ENCODE data around the gene NRL.
"Not testable (repeated sequence)": the region's sequence is repeated elsewhere in the genome, so short reads cannot be mapped to it uniquely, and the experiment has no call there.

NRL gene

DNA sequence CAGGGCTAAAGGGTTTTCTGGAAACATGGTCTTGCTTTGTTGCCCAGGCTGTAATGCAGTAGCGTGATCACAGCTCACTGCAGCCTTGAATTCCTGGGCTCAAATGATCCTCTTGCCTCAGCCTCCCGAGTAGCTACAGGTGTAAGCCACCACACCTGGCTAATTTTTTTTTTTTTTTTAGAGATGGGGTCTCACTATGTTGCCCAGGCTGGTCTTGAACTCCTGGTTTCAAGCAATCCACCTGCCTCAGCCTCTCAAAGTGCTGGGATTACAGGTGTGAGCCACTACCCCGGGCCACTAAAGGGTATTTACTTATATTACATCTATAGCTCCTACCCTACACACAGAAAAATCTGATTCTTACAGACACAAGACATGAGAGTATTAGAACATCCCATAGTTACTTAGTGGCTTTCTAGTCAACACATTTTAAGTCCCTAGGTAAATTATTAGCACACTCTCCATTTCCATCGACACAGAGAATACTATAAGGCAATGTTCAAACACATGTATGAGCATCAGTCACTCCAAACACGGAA, 6.3 kb downstream of the NRL start:
- ChIA-PET POLR2A (interaction anchor here (0.7 kb wide), 1 partner anchor 50 kb away, joined by 3 read pairs; no protein-coding TSS in a partner anchor), CTCF (interaction anchor here (0.7 to 13.5 kb wide), 43 partner anchors 10 to 559 kb away, joined by 3 to 246 read pairs (median 5); partner anchors contain the start of genes CARMIL3, CHMP4A, DHRS4L2 and EMC9)
- no peak for TF ChIP-seq CTCF (IDR thresholded peaks at IDR 0.05; ENCODE audit: control extremely low read depth, extremely low read depth, low read depth, missing control alignments)
- DNase-seq (ENCODE audit: extremely low spot score) = no peak

GRCh38 chr14:24106672-24107271, 8.0 kb downstream of the NRL start:
- DNase-seq (ENCODE audit: extremely low spot score) = no peak
- ChIA-PET POLR2A (no interaction called here), CTCF (interaction anchor here (1.5 to 13.5 kb wide), 8 partner anchors 11 to 518 kb away, joined by 3 to 246 read pairs (median 32); partner anchors contain the start of genes CIDEB and PCK2)
- TF ChIP-seq CTCF (IDR thresholded peaks at IDR 0.05; ENCODE audit: control extremely low read depth, extremely low read depth, low read depth, missing control alignments) = no peak

- POLR2A ChIA-PET; DNase-seq (ENCODE audit: extremely low spot score): not testable (repeated sequence)
- CTCF ChIA-PET = interaction anchor here (2.0 to 13.5 kb wide), 4 partner anchors 11 to 202 kb away, joined by 5 to 246 read pairs (median 63); partner anchors contain the start of genes CIDEB and PCK2
These were observed 9.0 kb downstream of the NRL start for GRCh38 chr14:24105609-24106239.

DNA sequence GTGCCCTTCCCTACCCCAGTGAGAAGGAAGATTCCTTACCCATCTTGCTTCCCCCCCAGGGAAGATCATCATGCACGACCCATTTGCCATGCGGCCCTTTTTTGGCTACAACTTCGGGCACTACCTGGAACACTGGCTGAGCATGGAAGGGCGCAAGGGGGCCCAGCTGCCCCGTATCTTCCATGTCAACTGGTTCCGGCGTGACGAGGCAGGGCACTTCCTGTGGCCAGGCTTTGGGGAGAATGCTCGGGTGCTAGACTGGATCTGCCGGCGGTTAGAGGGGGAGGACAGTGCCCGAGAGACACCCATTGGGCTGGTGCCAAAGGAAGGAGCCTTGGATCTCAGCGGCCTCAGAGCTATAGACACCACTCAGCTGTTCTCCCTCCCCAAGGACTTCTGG, 11.3 kb downstream of the NRL start:
- DNase-seq (ENCODE audit: extremely low spot score) = no peak
- TF ChIP-seq CTCF (IDR thresholded peaks at IDR 0.05; ENCODE audit: control extremely low read depth, extremely low read depth, low read depth, missing control alignments) = no peak
- CTCF ChIA-PET = interaction anchor here (1.4 to 13.5 kb wide), 2 partner anchors 9 to 14 kb away, joined by 3 to 246 read pairs; partner anchors contain the start of gene PCK2
- POLR2A ChIA-PET = interaction anchor here (1.6 to 2.4 kb wide), 2 partner anchors 8 to 11 kb away, joined by 3 to 11 read pairs; partner anchors contain the start of genes DCAF11 and NRL

GRCh38 chr14:24102357-24103048, 12.2 kb downstream of the NRL start:
- CTCF ChIA-PET = interaction anchor here (1.0 to 13.5 kb wide), 4 partner anchors 8 to 88 kb away, joined by 3 to 246 read pairs (median 4); partner anchors contain the start of genes DCAF11, NRL and PCK2

DNA sequence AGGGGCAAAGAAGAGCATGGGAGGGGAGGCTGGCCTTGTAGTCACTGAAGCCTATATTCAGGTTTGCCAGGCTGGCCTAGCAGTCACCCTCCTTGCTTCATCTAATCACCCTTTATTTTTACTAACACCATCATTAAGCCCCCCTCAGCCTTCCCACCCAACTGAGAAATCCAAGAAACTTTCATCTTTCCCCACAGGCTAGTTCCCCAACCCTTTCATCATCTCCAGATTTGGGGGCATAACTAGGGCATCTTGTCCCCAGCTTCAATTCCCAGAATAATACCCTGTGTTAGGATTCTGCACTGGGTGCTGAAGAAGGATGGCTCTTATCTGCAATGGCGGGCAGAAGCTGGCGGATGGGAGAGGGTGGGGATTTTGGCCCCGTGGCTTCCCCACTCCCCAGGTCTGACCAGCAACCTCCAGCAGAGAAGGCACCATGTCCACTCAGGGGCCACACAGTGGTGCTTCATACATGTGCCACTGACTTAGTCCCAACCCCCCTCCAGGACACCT, 13.7 kb downstream of the NRL start:
- no peak for DNase-seq (ENCODE audit: extremely low spot score)
- CTCF ChIA-PET = interaction anchor here (13.5 to 13.9 kb wide), 2 partner anchors 4 to 7 kb away, joined by 246 read pairs; partner anchors contain the start of gene PCK2
- POLR2A ChIA-PET = no interaction called here
- TF ChIP-seq CTCF (IDR thresholded peaks at IDR 0.05; ENCODE audit: control extremely low read depth, extremely low read depth, low read depth, missing control alignments) = no peak

More at GRCh38 chr14:24102357-24103048, 12.2 kb downstream of the NRL start:
- no peak for TF ChIP-seq CTCF (IDR thresholded peaks at IDR 0.05; ENCODE audit: control extremely low read depth, extremely low read depth, low read depth, missing control alignments)
- POLR2A ChIA-PET = interaction anchor here (1.6 to 2.4 kb wide), 2 partner anchors 7 to 11 kb away, joined by 3 to 11 read pairs; partner anchors contain the start of genes DCAF11 and NRL
- DNase-seq (ENCODE audit: extremely low spot score) = no peak
